Measurements from ENCODE around the gene RMI1. TPM values are rescaled to one million over a fixed set of nuclear protein-coding genes. Genes with fewer than 3 reads are reported as not detected.

Gene RMI1
- total RNA-seq, 1 donor from 2014 or later, result 3.7 TPM

DNA sequence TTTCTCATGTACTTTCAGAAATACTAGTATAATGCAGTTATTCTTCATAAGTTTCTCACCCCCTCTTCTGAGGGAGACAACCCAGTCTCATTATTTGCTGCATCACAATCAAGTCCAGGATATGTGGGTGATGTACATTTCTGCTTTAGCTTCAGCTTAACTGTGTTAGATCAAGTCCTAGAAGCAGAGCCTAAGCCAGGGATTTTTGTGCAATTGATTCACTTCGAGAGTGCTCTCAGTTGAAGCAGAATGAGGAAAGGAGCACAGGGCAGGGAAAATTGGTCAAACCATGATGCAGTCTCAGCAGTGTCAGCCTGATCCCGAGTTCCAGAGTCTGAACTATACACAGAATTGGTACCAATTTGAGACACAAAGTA is 15.6 kb upstream of the RMI1 start:
- peaks cover 6% of the 10 kb centered on the region for H3K36me3 ChIP-seq (ENCODE audit: control insufficient read depth, insufficient read depth, low read length)
- FAIRE-seq, result no peak
- no peak overlapping the region for H3K4me3 ChIP-seq (ENCODE audit: low read depth, low read length)
- TF ChIP-seq, protein P1, sequence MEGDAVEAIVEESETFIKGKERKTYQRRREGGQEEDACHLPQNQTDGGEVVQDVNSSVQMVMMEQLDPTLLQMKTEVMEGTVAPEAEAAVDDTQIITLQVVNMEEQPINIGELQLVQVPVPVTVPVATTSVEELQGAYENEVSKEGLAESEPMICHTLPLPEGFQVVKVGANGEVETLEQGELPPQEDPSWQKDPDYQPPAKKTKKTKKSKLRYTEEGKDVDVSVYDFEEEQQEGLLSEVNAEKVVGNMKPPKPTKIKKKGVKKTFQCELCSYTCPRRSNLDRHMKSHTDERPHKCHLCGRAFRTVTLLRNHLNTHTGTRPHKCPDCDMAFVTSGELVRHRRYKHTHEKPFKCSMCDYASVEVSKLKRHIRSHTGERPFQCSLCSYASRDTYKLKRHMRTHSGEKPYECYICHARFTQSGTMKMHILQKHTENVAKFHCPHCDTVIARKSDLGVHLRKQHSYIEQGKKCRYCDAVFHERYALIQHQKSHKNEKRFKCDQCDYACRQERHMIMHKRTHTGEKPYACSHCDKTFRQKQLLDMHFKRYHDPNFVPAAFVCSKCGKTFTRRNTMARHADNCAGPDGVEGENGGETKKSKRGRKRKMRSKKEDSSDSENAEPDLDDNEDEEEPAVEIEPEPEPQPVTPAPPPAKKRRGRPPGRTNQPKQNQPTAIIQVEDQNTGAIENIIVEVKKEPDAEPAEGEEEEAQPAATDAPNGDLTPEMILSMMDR (IDR thresholded peaks at IDR 0.05; ENCODE audit: insufficient read depth, low read length, severe bottlenecking), result no peak
- DNase-seq (ENCODE audit: low read depth), result no peak
- H3K27me3 ChIP-seq (ENCODE audit: control insufficient read depth, insufficient read depth, low read length), result no peaks in the 10 kb centered on the region

DNA sequence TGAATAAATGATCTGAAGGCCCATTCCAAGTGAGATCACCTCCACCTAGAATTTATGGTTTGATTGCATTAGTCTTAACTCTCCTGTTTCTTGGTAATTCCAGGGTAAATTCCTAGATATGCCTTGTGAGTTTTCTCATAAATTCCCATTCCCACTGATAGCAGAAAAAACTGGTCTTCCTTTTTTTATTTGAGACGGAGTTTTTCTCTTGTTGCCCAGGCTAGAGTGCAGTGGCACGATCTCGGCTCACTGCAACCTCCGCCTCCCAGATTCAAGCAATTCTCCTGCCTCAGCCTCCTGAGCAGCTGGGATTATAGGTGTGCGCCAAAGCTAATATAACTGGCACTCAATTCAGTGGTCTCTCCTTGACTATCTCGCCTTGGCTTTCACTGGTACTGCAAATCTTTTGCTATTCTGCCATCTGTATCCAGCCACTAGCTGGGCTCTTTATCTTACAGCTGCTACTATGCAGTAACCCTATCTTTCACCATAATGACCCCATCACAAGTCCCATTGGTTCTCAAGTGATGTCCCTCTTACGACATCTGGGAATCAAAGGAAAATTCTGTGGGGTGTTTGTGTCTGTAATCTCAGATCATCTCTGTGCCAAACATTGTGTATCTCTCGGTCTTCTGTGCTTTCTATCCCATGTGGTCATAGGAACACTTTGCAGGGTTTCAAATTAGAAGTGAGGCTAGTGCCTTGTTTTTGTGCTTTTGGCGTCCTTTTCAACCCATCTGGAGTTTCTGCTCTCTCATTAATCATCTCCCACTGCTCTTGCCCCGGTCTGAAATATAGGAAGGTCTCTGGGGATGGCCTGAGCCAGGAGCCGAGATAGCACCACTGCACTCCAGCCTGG is 15.0 kb upstream of the RMI1 start:
- peaks cover 8% of the 10 kb centered on the region for H3K36me3 ChIP-seq (ENCODE audit: control insufficient read depth, insufficient read depth, low read length)
- FAIRE-seq (no peak), DNase-seq (ENCODE audit: low read depth) (no peak)
- H3K4me3 ChIP-seq (ENCODE audit: low read depth, low read length), result no peak overlapping the region
- TF ChIP-seq, protein P1 (IDR thresholded peaks at IDR 0.05; ENCODE audit: insufficient read depth, low read length, severe bottlenecking), result no peak
- no peaks in the 10 kb centered on the region for H3K27me3 ChIP-seq (ENCODE audit: control insufficient read depth, insufficient read depth, low read length)

DNA sequence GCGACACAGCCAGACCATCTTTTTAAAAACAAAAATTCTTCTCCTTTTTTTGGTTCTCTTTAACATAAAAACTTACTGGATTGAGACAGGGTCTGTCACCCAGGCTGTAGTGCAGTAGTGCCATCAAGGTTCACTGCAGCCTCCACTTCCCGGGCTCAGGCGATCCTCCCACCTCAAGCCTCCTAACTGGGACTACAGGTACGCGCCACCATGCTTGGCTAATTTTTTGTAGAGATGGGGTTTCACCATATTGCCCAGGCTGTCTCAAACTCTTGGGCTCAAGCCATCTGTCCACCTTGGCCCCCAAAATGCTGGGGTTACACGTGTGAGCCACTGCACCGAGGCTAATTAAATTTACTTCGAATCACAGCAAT is 14.4 kb upstream of the RMI1 start:
- TF ChIP-seq, protein P1 (IDR thresholded peaks at IDR 0.05; ENCODE audit: insufficient read depth, low read length, severe bottlenecking), result no peak
- DNase-seq (ENCODE audit: low read depth) (no peak), FAIRE-seq (no peak)
- H3K27me3 ChIP-seq (ENCODE audit: control insufficient read depth, insufficient read depth, low read length), result no peaks in the 10 kb centered on the region
- H3K4me3 ChIP-seq (ENCODE audit: low read depth, low read length), result no peak overlapping the region
- peaks cover 11% of the 10 kb centered on the region for H3K36me3 ChIP-seq (ENCODE audit: control insufficient read depth, insufficient read depth, low read length)

DNA sequence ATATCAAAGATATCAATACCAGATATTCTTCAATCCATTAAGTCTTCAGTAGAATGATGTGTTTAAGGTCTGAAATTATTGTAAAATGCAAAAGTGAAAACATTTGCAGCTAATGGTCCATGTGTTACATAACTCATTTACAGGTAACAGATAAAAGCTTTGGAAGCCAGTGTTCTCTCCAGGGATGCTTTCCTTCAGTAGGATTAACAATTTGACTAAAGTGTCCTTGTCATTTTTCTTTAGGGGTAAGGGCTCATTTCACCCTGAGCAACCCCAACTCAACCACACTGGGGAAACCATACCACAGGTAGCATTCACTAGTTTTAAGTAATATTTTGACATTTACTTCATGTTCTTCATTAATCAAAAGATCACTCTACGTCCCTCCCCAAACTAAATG is 13.5 kb upstream of the RMI1 start:
- FAIRE-seq (no peak), DNase-seq (ENCODE audit: low read depth) (no peak)
- no peaks in the 10 kb centered on the region for H3K27me3 ChIP-seq (ENCODE audit: control insufficient read depth, insufficient read depth, low read length)
- peaks cover 12% of the 10 kb centered on the region for H3K36me3 ChIP-seq (ENCODE audit: control insufficient read depth, insufficient read depth, low read length)
- no peak overlapping the region for H3K4me3 ChIP-seq (ENCODE audit: low read depth, low read length)
- TF ChIP-seq, protein P1 (IDR thresholded peaks at IDR 0.05; ENCODE audit: insufficient read depth, low read length, severe bottlenecking), result no peak

DNA sequence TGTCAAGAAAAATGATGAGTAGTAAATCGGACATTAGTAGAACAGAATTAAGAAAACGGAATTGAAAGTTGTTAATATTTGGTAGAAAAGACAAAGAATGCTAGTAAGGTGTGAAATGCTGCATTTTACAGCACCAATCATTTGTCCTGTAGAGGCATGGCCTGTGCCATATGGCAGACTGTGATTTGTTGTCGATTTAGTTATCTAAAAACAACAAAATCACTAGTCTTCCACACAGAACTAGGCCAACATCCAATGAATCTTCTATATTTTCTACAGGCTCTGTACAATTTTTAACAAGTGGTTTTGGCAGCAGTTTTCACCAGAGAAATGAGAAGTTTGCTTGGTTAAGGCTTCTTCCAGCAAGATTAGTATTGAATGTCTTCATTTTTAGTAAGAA is 11.0 kb upstream of the RMI1 start:
- no peak for DNase-seq (ENCODE audit: low read depth)
- no peak overlapping the region for H3K4me3 ChIP-seq (ENCODE audit: low read depth, low read length)
- H3K36me3 ChIP-seq (ENCODE audit: control insufficient read depth, insufficient read depth, low read length), result peaks cover 16% of the 10 kb centered on the region
- H3K27me3 ChIP-seq (ENCODE audit: control insufficient read depth, insufficient read depth, low read length), result no peaks in the 10 kb centered on the region
- no peak for FAIRE-seq
- TF ChIP-seq, protein P1 (IDR thresholded peaks at IDR 0.05; ENCODE audit: insufficient read depth, low read length, severe bottlenecking), result no peak

DNA sequence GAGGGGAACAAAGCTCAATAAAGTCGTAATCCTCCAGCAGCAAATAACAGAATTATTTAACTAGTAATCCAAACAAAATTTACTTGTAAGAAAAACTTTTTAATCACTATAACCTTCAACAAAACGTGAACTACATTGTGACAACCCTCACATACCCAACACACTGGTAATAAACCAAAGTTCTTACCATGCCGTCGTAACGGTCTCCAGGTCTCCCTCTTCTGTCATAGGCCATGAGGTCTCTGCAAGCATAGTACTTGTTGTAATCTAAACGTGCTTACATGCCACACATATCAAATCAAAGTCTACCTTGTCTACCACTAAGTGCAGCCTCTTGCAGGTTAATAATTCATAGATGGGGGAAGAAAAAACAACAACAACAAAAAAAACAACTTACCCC is 9.1 kb upstream of the RMI1 start:
- H3K36me3 ChIP-seq (ENCODE audit: control insufficient read depth, insufficient read depth, low read length), result peaks cover 26% of the 10 kb centered on the region
- DNase-seq (ENCODE audit: low read depth) (no peak), FAIRE-seq (no peak)

More for the DNA sequence above, 9.1 kb upstream of the RMI1 start:
- Histone ChIP-seq H3K4me3 (ENCODE audit: low read depth, low read length) (no peak overlapping the region), H3K27me3 (ENCODE audit: control insufficient read depth, insufficient read depth, low read length) (no peaks in the 10 kb centered on the region)
- TF ChIP-seq, protein P1 (IDR thresholded peaks at IDR 0.05; ENCODE audit: insufficient read depth, low read length, severe bottlenecking), result no peak

Measured in bronchial epithelial cell (primary cell).